Hematopoietic multipotent progenitor cell treated with erythropoietin and hydrocortisone succinate and interleukin-3 and kit ligand, for 8 days (in vitro differentiated cells): ENCODE data around the gene SLC38A10.
A peak's percentile ranks its signal among the peaks of the same experiment; 100 is the strongest.

ENCODE experiments used
- DNase-seq: peaks from one replicate; pipeline ENCODE4 v3.0.0-alpha.2; 2015

The SLC38A10 gene

GRCh38 chr17:81273698-81274470 is 21.2 kb downstream of the SLC38A10 start:
- DNase-seq = no peak

DNA sequence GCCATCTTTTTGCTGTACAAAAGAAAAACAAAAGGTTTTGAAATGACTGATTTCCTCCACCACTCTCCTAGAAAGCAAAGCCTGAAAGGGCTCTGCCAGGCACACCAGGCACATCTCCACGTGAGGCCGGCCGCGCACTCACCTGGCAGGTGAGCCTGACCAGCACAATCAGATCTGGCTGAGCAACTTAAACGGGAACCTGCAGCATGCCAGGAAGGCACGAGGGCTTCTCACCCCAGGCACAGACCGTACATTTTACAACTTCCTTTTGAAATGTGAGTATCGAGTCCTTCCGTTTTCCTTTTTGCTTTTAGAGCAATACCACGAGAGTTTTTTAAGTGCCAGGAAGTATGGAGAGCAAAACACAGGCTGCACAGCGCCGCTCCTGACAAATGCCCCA is 22.5 kb downstream of the SLC38A10 start:
- DNase-seq = no peak

DNA sequence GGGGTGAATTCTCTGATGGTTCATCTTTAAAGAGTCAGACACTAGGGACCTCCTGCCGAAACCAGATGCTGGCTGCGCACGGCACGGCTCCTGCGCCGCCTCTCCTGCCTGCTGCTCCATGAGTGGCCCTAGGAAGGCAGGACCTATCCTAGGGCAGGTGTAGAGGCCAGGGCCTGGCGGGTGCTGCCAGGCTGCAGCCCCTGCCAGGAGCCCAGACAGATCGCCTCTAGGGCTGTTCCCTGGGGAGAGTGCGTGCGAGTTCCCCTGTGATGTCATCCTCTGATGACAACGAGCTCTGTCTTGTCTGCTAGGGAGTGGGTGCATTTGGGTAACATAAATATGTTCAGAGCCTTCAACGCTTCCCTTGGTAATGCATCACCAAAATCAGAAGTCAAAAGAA is 23.9 kb downstream of the SLC38A10 start:
- no peak for DNase-seq

GRCh38 chr17:81270279-81270678 is 24.8 kb downstream of the SLC38A10 start:
- DNase-seq = no peak

- no peak for DNase-seq
Measured at GRCh38 chr17:81267390-81268067, 27.6 kb downstream of the SLC38A10 start.

DNA sequence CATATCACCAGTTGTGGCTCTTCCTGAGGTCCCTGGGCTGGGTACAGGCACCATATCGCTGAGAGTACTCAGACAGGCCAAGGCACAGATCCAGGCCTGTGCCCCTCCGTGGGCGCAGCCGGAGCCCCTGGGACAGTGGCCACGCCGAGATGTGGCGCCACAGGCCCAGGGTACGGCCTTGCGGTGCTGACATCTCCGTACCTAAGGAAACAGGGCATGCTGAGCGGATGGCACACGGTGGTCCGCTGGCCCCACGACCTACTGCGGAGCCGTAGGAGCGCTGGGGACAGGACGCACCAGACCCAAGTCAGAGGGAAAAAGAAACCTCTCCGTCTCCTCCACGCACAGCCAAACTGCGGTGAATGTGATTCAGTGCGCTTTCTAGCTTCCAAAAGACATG is 29.5 kb downstream of the SLC38A10 start:
- DNase-seq = no peak

DNA sequence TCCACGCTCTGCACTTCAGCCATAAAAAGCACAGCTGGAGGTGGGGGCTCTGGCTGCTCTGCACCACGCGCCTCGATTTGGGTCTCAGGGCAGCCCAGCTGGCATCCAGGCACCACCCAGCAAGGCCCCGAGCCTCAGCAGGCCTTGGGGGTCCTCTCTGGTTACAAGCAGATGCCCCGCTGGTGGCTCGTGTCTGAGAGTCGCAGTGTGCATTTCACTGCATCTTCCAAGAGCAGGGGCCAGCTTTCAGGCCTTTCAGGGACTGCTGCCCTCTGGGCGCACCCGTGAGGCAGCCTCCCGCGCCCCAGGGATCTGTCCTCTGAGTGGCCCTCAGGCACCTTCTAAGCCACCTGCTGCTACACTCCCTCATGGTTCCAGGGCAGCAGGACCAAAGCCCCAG is 30.5 kb downstream of the SLC38A10 start:
- DNase-seq = no peak

GRCh38 chr17:81263371-81264181 is 31.5 kb downstream of the SLC38A10 start:
- no peak for DNase-seq

- no peak for DNase-seq
Measured at GRCh38 chr17:81261582-81262336, 33.3 kb downstream of the SLC38A10 start.

DNA sequence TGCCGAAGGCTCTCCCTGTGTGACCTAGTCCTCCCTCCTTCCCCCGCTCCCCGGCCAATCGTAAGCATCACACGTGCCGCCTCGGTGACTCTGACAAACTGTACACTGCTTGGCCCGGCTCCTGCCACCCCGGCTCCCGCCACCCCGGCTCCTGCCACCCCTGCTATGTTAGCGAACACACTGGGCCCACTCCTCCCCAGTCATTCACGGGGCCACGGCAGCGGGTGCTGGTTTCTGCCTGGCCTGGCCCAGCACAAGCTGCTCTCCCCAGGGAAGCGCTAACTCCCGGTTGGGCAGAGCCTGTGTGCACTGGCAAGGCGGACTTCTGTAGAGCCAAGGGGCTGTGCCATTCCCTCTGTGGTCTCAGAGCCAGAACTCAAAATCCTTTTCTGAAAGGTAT is 34.0 kb downstream of the SLC38A10 start:
- no peak for DNase-seq

DNA sequence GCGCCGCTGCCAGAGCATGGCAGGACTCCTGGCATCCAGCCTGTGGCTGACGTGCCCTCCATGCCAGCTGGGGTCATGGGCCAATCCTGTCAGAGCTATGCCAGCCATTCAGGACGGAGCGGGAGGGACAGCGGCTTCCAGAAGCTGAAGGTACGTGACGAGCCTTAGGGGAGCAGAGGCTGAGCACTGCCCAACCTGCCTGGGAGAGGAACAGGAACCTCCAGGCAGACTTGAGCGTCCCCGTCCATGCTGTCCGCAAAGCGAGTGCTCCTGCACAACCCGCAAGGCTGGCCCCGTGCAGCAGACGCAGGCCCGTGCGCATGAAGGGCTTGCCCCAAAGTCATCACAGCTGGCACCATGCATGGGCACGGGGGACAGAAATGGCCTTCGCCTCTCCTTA is 34.5 kb downstream of the SLC38A10 start:
- no peak for DNase-seq

DNA sequence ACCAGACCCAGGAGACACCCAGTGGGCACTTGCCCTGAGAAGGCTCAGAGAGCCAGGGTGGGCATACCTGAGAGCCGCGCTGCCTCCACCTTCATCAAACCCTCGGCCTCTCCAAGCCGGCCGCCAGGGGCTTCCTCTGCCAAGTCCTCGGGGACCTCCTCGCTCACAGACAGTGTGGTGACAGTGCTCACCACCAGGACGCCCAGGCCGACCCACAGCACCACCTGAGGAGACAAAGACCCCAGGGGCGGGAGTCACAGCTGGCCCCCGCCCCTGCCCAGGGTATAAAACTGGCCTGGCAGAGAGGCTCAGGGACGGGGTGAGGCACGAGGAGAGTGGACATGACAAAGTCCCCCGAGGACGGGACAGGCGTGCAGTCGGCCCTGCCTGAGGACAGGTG is 34.9 kb downstream of the SLC38A10 start:
- no peak for DNase-seq

DNA sequence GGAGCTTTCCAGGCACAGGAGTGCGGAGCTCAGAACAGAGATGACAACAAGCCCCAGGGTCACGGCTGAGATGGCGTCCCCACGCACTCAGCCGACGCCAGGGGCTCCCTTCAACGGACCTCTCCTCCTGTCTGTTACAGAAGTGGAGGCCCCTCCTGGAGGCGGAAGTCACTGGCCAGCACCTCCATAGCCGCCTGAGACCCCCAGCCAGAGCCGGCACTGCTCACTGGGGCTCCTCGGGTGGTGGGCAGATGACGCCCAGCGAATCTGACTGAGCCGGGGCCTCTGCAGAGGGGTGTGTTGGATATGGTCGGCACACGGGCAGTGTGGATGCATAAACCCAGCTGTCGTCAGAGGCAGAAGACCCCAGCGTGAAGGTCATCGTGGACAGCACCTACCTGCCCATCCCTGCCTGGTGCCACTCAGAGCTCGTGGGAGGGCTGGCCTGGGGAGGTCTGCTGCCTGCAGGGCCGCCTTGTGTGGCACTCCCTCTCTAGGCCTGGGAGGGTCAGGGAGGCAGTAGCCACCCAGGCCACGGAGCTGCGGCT is 36.0 kb downstream of the SLC38A10 start:
- DNase-seq = no peak

DNA sequence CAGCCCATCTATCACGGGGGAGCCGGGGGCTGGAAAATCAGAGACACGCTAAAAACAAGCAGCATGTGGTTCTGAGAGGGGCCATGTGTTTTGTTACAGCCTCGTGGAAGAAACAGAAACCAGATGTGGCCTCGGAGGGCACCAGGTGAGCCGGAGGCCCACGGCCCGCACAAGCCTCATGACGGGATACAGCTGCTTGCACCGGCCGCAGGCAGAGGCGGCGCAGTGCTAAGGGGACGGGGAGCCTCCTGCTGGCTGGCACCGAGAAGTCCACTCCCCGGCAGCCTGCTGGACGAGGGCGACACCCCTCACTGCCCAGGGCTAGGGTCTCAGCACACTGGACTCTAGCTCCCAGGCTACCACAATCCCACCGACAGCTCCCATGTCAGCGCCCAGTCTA is 36.8 kb downstream of the SLC38A10 start:
- no peak for DNase-seq

GRCh38 chr17:81257533-81257932 is 37.6 kb downstream of the SLC38A10 start:
- no peak for DNase-seq

DNA sequence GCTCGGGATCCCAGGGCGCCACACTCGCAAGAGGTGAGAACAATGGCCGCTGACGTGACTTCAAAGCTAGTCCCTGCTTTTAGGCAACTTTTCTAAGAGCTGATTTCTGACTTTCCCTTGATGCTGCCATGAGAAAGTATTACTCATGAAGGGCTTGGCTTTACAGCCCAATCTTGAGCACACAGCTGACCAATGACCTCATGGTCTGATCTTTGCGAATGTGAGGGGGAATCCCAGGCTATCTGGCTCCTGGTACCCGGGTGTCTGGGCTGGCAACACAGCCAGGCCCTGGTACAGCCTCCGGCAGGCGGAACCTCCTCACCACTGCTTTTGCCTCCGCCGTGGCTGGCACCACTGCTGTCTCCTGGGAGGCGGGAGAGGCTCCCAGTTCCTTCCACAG is 38.5 kb downstream of the SLC38A10 start:
- DNase-seq = no peak

- DNase-seq = no peak
Measured at GRCh38 chr17:81254955-81255717, 40.0 kb downstream of the SLC38A10 start.

DNA sequence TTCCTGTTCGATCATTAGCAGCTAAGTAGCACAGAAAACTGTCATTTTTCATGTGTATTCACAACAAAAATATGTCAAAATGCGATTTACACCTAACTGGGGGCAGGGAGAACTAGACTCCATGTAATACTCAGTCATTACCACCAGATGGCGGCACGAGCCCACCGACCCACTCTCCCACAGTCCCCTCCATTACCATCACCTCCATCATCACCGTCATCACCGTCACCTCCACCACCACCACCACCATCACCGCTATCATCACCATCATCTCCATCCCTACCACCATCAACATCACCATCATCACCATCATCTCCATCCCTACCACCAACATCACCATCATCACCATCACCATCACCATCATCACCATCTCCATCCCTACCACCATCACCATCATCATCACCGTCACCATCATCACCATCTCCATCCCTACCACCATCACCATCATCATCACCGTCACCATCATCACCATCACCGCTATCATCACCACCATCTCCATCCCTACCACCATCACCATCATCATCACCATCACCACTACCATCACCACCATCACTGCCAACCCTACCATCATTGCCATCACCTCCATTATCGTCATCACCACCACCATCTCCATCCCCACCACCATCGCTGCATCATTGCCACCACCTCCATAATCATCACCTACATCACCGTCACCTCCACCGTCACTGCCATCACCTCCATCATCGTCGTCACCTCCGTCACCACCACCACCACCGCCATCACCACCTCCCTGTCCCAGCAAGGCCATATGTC is 41.6 kb downstream of the SLC38A10 start:
- peak; percentile 28 for DNase-seq

GRCh38 chr17:81252987-81253329 is 42.1 kb downstream of the SLC38A10 start:
- no peak for DNase-seq

DNA sequence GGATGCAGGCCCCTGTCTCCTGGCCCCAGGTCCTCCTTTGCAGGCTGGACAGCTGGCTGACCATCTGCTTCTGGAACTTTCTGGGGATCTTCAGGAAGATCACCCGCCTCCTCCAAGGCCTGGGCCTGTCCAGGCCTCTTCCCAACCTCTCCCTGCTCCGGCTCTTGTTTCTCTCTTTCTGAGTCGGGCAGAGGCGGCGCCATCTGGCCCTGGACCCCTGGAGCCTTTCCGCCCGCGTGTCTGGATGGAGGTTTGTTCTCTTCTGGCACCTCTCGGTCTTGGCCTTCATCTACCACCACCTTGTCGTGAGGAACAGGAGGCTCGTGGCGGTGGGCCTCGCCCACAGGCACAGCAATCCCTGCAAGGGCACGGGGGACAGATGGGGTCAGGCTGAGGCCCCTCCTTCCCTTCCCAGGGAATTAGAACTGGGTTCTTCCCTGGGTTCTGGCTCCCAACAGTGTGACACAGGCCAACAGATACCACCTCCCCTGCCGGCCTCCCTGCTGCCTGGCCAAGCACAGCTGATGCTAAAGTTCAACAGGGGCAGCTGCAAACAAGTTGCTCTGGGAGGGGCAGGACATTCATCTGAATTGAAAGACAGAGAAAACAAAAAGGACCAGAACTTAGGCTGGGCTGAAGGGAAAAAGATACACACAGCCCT is 42.7 kb downstream of the SLC38A10 start:
- DNase-seq = no peak
